Stimulated activated effector memory CD8-positive, alpha-beta T cell treated with anti-CD3 and anti-CD28 coated beads, Interleukin-12 subunit alpha, Interleukin-12 subunit beta, amount 100 ng/mL, for 72 hours (primary cell): ENCODE measurements around the gene HSD17B14.
"Not testable (repeated sequence)": the region's sequence is repeated elsewhere in the genome, so short reads cannot be mapped to it uniquely, and the experiment has no call there.

ENCODE experiments used
- ATAC-seq: fragments of 150-1000 bp; cut with Tn5 transposase; 2 replicates; pipeline ENCODE4 v1.10.0; 2021
- DNase-seq, 2 donors: peaks; one replicate each; pipeline ENCODE4 v3.0.0; 2021 to 2022; ENCODE audit warnings: low spot score in 2 of 2
- H3K27ac Mint-ChIP-seq: one replicate; pipeline ENCODE4 v1.8.0; 2022; ENCODE audit warnings: mild to moderate bottlenecking, mixed read lengths
- H3K36me3 Mint-ChIP-seq: one replicate; pipeline ENCODE4 v1.8.0; 2022; ENCODE audit warnings: mild to moderate bottlenecking, mixed read lengths
- H3K4me1 Mint-ChIP-seq: one replicate; pipeline ENCODE4 v1.8.0; 2022; ENCODE audit warnings: mixed read lengths
- H3K4me3 Mint-ChIP-seq: one replicate; pipeline ENCODE4 v1.8.0; 2022; ENCODE audit warnings: mild to moderate bottlenecking, mixed read lengths
- H3K9me3 Mint-ChIP-seq: one replicate; pipeline ENCODE4 v1.8.0; 2022; ENCODE audit warnings: mixed read lengths

Gene HSD17B14

GRCh38 chr19:48852292-48852691 is 16.0 kb upstream of the HSD17B14 start:
- Mint-ChIP-seq H3K27ac (no peak overlapping the region), H3K4me1 (no peaks in the 10 kb centered on the region), H3K9me3 (no peaks in the 10 kb centered on the region), H3K36me3 (no peaks in the 10 kb centered on the region), H3K4me3 (no peak overlapping the region)
- DNase-seq (no peak), ATAC-seq (no peak)

- not testable (repeated sequence) for H3K4me3 Mint-ChIP-seq, H3K36me3 Mint-ChIP-seq, H3K9me3 Mint-ChIP-seq, H3K27ac Mint-ChIP-seq, DNase-seq, ATAC-seq, H3K4me1 Mint-ChIP-seq
These were observed 10.4 kb upstream of the HSD17B14 start for GRCh38 chr19:48846659-48847058.

- Mint-ChIP-seq H3K36me3 (no peaks in the 10 kb centered on the region), H3K4me3 (no peak overlapping the region), H3K27ac (no peak overlapping the region), H3K9me3 (no peaks in the 10 kb centered on the region), H3K4me1 (peaks cover 6% of the 10 kb centered on the region)
- DNase-seq (no peak), ATAC-seq (no peak)
These were observed 9.1 kb upstream of the HSD17B14 start for GRCh38 chr19:48845384-48845783.

- ATAC-seq (no peak), DNase-seq (no peak)
- H3K4me1 Mint-ChIP-seq = peaks cover 6% of the 10 kb centered on the region
- H3K36me3 Mint-ChIP-seq = no peaks in the 10 kb centered on the region
- no peak overlapping the region for H3K4me3 Mint-ChIP-seq
- no peak overlapping the region for H3K27ac Mint-ChIP-seq
- no peaks in the 10 kb centered on the region for H3K9me3 Mint-ChIP-seq
These were observed 8.2 kb upstream of the HSD17B14 start for GRCh38 chr19:48844472-48844871.

- Mint-ChIP-seq H3K9me3 (no peaks in the 10 kb centered on the region), H3K4me3 (no peak overlapping the region), H3K36me3 (no peaks in the 10 kb centered on the region), H3K4me1 (peaks cover 9% of the 10 kb centered on the region), H3K27ac (peak overlapping the region; percentile 60)
- peak; percentile 53 to 77 for DNase-seq
- peak; percentile 65 for ATAC-seq
These were observed 6.5 kb upstream of the HSD17B14 start for GRCh38 chr19:48842789-48843162.

- no peak overlapping the region for H3K27ac Mint-ChIP-seq
- no peak for ATAC-seq
These were observed 5.3 kb upstream of the HSD17B14 start for GRCh38 chr19:48841571-48841970.

GRCh38 chr19:48841047-48841446 is 4.8 kb upstream of the HSD17B14 start:
- no peak overlapping the region for H3K27ac Mint-ChIP-seq
- DNase-seq = no peak
- no peaks in the 10 kb centered on the region for H3K9me3 Mint-ChIP-seq
- peaks cover 23% of the 10 kb centered on the region for H3K4me1 Mint-ChIP-seq
- no peaks in the 10 kb centered on the region for H3K36me3 Mint-ChIP-seq
- no peak for ATAC-seq
- no peak overlapping the region for H3K4me3 Mint-ChIP-seq

More at GRCh38 chr19:48841571-48841970, 5.3 kb upstream of the HSD17B14 start:
- Mint-ChIP-seq H3K36me3 (no peaks in the 10 kb centered on the region), H3K9me3 (no peaks in the 10 kb centered on the region), H3K4me3 (no peak overlapping the region), H3K4me1 (peaks cover 18% of the 10 kb centered on the region)
- no peak for DNase-seq

- H3K27ac Mint-ChIP-seq = no peak overlapping the region
These were observed 1.4 kb upstream of the HSD17B14 start for GRCh38 chr19:48837687-48838086.

GRCh38 chr19:48837051-48837524 is 797 bp upstream of the HSD17B14 start:
- ATAC-seq = peak; percentile 87
- H3K4me3 Mint-ChIP-seq = peak overlapping the region; percentile 85
- H3K4me1 Mint-ChIP-seq = peaks cover 29% of the 10 kb centered on the region
- no peaks in the 10 kb centered on the region for H3K9me3 Mint-ChIP-seq
- peak overlapping the region; percentile 91 for H3K27ac Mint-ChIP-seq
- peak; percentile 69 to 92 for DNase-seq
- H3K36me3 Mint-ChIP-seq = no peaks in the 10 kb centered on the region

More at GRCh38 chr19:48837687-48838086, 1.4 kb upstream of the HSD17B14 start:
- ATAC-seq (no peak), DNase-seq (no peak)
- Mint-ChIP-seq H3K9me3 (no peaks in the 10 kb centered on the region), H3K4me1 (peaks cover 33% of the 10 kb centered on the region), H3K36me3 (no peaks in the 10 kb centered on the region), H3K4me3 (peak overlapping the region; percentile 85)

GRCh38 chr19:48835734-48836088 is 580 bp downstream of the HSD17B14 start:
- Mint-ChIP-seq H3K36me3 (no peaks in the 10 kb centered on the region), H3K9me3 (no peaks in the 10 kb centered on the region), H3K27ac (peak overlapping the region; percentile 91), H3K4me1 (peaks cover 29% of the 10 kb centered on the region), H3K4me3 (peak overlapping the region; percentile 85)
- peak; percentile 94 to 98 for DNase-seq
- peak; percentile 97 for ATAC-seq

- ATAC-seq (no peak), DNase-seq (no peak)
- H3K27ac Mint-ChIP-seq = peak overlapping the region; percentile 18
- no peak overlapping the region for H3K4me3 Mint-ChIP-seq
- H3K9me3 Mint-ChIP-seq = no peaks in the 10 kb centered on the region
- H3K36me3 Mint-ChIP-seq = no peaks in the 10 kb centered on the region
- H3K4me1 Mint-ChIP-seq = peaks cover 29% of the 10 kb centered on the region
These were observed 2.3 kb downstream of the HSD17B14 start for GRCh38 chr19:48833977-48834376.

- no peak for ATAC-seq
- no peak overlapping the region for H3K4me3 Mint-ChIP-seq
These were observed 3.2 kb downstream of the HSD17B14 start for GRCh38 chr19:48833049-48833448.

GRCh38 chr19:48830965-48831364 is 5.3 kb downstream of the HSD17B14 start:
- no peak overlapping the region for H3K27ac Mint-ChIP-seq
- ATAC-seq = no peak
- no peaks in the 10 kb centered on the region for H3K36me3 Mint-ChIP-seq
- H3K4me1 Mint-ChIP-seq = peaks cover 11% of the 10 kb centered on the region
- DNase-seq = no peak
- H3K4me3 Mint-ChIP-seq = no peak overlapping the region
- no peaks in the 10 kb centered on the region for H3K9me3 Mint-ChIP-seq

More at GRCh38 chr19:48833049-48833448, 3.2 kb downstream of the HSD17B14 start:
- no peaks in the 10 kb centered on the region for H3K9me3 Mint-ChIP-seq
- H3K27ac Mint-ChIP-seq = no peak overlapping the region
- DNase-seq = no peak
- H3K4me1 Mint-ChIP-seq = peaks cover 29% of the 10 kb centered on the region
- no peaks in the 10 kb centered on the region for H3K36me3 Mint-ChIP-seq

- ATAC-seq = no peak
- no peaks in the 10 kb centered on the region for H3K9me3 Mint-ChIP-seq
- no peak overlapping the region for H3K27ac Mint-ChIP-seq
- no peaks in the 10 kb centered on the region for H3K36me3 Mint-ChIP-seq
- H3K4me1 Mint-ChIP-seq = peaks cover 6% of the 10 kb centered on the region
- DNase-seq = no peak
- H3K4me3 Mint-ChIP-seq = no peak overlapping the region
These were observed 6.2 kb downstream of the HSD17B14 start for GRCh38 chr19:48830088-48830487.

GRCh38 chr19:48826606-48827020 is 9.7 kb downstream of the HSD17B14 start:
- ATAC-seq = no peak
- no peak overlapping the region for H3K27ac Mint-ChIP-seq
- no peak overlapping the region for H3K4me3 Mint-ChIP-seq
- no peak for DNase-seq
- no peaks in the 10 kb centered on the region for H3K4me1 Mint-ChIP-seq
- no peaks in the 10 kb centered on the region for H3K36me3 Mint-ChIP-seq
- H3K9me3 Mint-ChIP-seq = no peaks in the 10 kb centered on the region

- Mint-ChIP-seq H3K9me3 (no peaks in the 10 kb centered on the region), H3K4me1 (no peaks in the 10 kb centered on the region), H3K36me3 (no peaks in the 10 kb centered on the region), H3K27ac (no peak overlapping the region), H3K4me3 (no peak overlapping the region)
- DNase-seq = no peak
- ATAC-seq = no peak
These were observed 13.8 kb downstream of the HSD17B14 start for GRCh38 chr19:48822514-48822913.

GRCh38 chr19:48821633-48822032 is 14.7 kb downstream of the HSD17B14 start:
- H3K4me3 Mint-ChIP-seq = no peak overlapping the region

More at GRCh38 chr19:48821633-48822032, 14.7 kb downstream of the HSD17B14 start:
- DNase-seq (no peak), ATAC-seq (no peak)
- H3K4me1 Mint-ChIP-seq = no peaks in the 10 kb centered on the region
- no peaks in the 10 kb centered on the region for H3K9me3 Mint-ChIP-seq
- H3K36me3 Mint-ChIP-seq = no peaks in the 10 kb centered on the region
- no peak overlapping the region for H3K27ac Mint-ChIP-seq
